Measurements from ENCODE around the gene MRPL33. TPM values are rescaled to one million over a fixed set of nuclear protein-coding genes. Genes with fewer than 3 reads are reported as not detected.

The MRPL33 gene
- total RNA-seq, 4 donors from 2014 or later, result 109 to 130 (median 116) TPM

GRCh38 chr2:27779417-27780055 lies 8.0 kb downstream of the MRPL33 start:
- DNase-seq (ENCODE audit: low spot score) (no peak), ATAC-seq (ENCODE audit: low FRiP score) (no peak)
- no peak for TF ChIP-seq CTCF (IDR thresholded peaks at IDR 0.05)

- DNase-seq (ENCODE audit: low spot score) (no peak), ATAC-seq (ENCODE audit: low FRiP score) (no peak)
- TF ChIP-seq CTCF (IDR thresholded peaks at IDR 0.05), result no peak
Measured at GRCh38 chr2:27781496-27781895, 10.0 kb downstream of the MRPL33 start.

- DNase-seq (ENCODE audit: low spot score) (no peak), ATAC-seq (ENCODE audit: low FRiP score) (no peak)
- no peak for TF ChIP-seq CTCF (IDR thresholded peaks at IDR 0.05)
Measured at GRCh38 chr2:27782701-27783100, 11.2 kb downstream of the MRPL33 start.

- DNase-seq (ENCODE audit: low spot score), result no peak
- no peak for ATAC-seq (ENCODE audit: low FRiP score)
- TF ChIP-seq CTCF (IDR thresholded peaks at IDR 0.05), result no peak
Measured at GRCh38 chr2:27790796-27791195, 19.3 kb downstream of the MRPL33 start.

- TF ChIP-seq CTCF (IDR thresholded peaks at IDR 0.05), result no peak
- no peak for DNase-seq (ENCODE audit: low spot score)
- no peak for ATAC-seq (ENCODE audit: low FRiP score)
Measured at GRCh38 chr2:27792759-27793158, 21.2 kb downstream of the MRPL33 start.

GRCh38 chr2:27795093-27795834 lies 23.7 kb downstream of the MRPL33 start:
- TF ChIP-seq CTCF (IDR thresholded peaks at IDR 0.05), result no peak
- ATAC-seq (ENCODE audit: low FRiP score) (no peak), DNase-seq (ENCODE audit: low spot score) (no peak)

GRCh38 chr2:27795868-27796277 lies 24.4 kb downstream of the MRPL33 start:
- TF ChIP-seq CTCF (IDR thresholded peaks at IDR 0.05), result no peak
- ATAC-seq (ENCODE audit: low FRiP score) (no peak), DNase-seq (ENCODE audit: low spot score) (no peak)

Data from omental fat pad (tissue), 4 donors.